Activated CD8-positive, alpha-beta memory T cell treated with anti-CD3 and anti-CD28 coated beads, Interleukin-2, amount 50 U/mL, for 1 hour (primary cell): ENCODE measurements around the gene TCP11.
A peak's percentile ranks its signal among the peaks of the same experiment; 100 is the strongest.
"Not testable (repeated sequence)": the region's sequence is repeated elsewhere in the genome, so short reads cannot be mapped to it uniquely, and the experiment has no call there.

Experiments
- DNase-seq: peaks from one replicate; pipeline ENCODE4 v3.0.0-alpha.2; 2020; ENCODE audit errors: extremely low read depth

The TCP11 gene

DNA sequence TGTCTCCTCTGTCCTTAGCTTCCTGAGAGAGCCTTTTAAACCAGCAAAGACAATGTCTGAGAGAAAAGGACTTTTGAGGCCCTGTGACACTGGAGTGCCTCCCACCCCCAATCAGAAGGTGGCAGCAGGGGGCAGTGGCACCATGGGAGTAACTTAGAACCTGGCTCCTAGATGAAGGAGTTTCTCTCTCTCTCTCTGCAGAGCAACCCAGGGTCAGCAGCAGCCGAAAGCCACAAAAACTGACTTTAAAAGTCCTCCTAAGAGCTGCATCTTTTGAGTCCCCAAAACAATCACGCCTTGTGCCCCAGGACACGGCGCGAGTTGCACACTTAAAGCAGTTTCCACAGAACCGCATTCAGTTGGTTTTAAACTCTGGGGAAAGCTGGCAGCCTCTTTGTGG lies 5.3 kb upstream of the TCP11 start:
- no peak for DNase-seq

DNA sequence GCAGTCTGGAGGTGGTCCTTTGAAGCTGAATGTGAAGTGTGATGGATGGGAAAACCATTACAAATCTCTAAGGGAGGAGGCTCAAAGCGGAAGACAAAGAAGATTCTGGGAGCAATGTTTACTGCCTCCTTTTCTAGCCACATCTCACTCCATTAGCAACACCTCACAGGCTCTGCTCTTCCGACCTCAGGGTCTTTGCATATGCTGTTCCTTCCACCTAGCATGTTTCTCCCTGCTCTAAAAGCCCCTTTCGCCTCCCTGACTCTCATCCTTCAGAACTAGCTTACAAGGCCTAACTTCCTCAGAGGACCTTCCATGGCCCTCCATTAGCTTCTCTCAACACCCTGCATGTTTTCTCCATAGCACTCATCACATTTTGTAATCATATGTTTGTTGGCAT lies 4.6 kb upstream of the TCP11 start:
- no peak for DNase-seq

GRCh38 chr6:35142588-35143569 lies 1.7 kb upstream of the TCP11 start:
- no peak for DNase-seq

GRCh38 chr6:35140639-35141006 lies 516 bp downstream of the TCP11 start:
- DNase-seq = no peak

- peak; percentile 9 for DNase-seq
These were observed 1.1 kb downstream of the TCP11 start for GRCh38 chr6:35139924-35140638.

DNA sequence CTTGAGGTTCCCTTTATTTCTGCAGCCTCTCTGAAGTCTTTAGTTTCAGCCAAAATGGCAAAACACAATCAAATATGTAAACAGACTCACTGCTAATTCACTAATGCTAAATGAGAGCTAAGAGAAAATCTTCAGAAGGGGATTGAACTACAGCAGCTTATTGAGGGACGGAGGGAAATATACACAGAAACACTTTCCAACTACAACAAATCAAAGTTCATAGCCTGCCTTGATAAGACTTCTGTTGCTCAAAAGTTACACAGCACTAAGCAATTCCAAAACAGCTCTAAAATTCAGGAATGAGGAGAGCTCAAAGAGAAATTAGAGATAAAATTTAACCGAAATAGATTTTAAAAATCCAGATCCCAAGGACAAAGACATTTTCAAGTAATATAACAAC lies 1.7 kb downstream of the TCP11 start:
- no peak for DNase-seq

DNA sequence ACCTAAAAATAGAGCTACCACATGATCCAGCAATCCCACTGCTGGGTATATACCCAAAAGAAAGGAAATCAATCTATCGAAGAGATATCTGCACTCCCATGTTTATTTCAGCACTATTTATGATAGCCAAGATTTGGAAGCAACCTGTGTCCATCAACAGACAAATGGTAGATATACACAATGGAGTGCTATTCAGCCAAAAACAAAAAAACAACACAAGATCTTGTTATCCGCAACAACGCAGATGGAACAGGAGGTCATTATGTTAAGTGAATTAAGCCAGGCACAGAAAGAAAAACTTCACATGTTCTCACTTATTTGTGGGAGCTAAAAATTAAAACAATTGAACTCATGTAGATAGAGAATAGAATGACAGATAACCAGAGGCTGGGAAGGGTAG lies 2.9 kb downstream of the TCP11 start:
- not testable (repeated sequence) for DNase-seq

DNA sequence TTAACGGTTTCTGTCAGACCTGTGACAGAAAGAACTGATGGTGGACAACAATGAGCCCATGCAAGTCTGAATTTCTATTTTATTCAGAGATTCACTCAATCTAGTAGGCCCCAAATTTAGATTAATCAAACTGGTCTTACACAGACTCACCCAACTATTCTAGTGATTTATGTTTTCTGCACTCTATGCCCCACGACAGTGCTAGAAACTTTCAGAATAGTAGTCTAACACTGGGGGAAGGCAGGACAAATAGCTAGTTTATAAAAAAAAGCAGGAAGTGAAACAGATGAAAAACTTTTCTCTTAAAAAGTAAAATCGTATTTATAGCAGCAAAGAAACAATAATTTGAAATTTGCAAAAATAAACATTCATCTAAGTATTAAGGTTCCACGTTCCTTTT lies 5.0 kb downstream of the TCP11 start:
- no peak for DNase-seq

DNA sequence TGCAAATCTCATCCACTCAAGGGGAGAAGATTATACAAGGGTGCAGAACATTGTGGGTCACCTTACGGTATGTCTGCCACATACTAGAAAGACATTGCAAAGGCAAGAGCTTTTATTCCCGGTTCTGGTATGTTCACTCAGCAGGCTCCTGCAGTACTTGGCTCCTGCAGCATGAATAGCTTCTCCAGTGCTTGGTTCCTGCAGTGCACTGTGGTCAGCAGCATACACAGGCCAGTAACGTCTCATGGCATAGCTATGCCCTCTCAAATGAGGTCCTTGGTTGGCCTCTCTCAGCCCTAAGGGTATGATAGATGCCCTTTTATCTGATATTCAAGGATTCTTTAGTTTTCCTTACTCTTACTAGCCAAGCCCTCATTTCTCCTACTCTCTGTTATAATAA lies 12.6 kb downstream of the TCP11 start:
- DNase-seq = no peak

GRCh38 chr6:35128042-35128441 lies 13.1 kb downstream of the TCP11 start:
- DNase-seq = no peak

DNA sequence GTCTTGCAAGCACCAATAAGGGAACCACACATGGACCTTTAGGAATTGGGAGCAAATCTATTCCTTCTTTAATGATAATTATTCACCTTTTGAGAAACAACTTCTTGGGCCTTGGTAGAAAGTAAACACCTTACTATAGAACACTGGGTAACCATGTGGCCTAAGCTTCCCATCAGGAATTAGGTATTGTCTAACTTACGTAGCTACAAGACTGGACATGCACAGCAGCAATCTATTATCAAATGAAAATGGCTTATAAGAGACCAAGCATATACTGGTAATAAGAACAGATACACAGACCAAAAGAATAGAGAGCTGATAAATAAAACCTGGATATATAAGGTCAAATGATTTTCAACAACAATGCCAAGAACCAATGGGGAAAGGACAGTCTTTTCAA lies 16.8 kb downstream of the TCP11 start:
- no peak for DNase-seq

DNA sequence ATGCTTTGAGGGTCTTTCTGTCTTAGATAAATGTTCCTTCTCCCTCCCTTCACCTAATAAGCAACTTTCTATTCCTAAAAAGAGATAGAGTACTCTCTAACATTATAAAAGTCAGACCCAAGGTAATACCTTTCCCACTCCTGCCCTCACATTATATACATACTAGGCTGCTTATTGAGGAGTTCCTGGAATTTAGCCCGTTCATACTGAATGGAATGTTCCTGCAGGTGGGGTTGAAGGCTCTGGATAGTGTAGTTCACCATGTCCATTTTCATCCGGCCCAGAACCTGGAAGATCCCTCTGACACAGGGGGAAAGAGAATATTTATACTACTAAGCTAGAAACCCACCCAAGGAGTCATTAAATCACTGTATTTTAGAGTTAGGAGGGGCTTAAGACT lies 20.4 kb downstream of the TCP11 start:
- DNase-seq = no peak

DNA sequence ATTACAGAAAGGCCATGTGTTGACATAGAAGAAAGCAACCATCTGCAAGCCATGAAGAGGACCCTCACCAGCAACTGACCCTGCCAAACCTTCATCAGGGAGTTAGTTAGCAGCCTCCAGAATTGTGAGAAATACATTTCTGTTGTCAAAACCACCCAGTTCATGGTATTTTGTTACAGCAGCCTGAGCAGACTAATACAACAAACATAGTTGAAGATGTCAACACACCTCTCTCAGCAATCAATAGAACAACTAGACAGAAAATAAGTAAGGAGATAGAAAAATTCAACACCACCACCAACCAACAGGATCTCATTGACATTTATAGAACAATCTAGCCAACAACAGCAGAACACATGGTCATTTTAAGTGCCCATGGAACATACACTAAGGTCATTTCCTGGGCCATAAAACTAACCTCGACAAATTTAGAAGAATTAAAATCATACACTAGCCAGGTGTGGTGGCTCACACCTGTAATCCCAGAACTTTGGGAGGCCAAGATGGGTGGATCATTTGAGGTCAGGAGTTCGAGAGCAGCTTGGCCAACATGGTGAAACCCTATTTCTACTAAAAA lies 32.7 kb downstream of the TCP11 start:
- no peak for DNase-seq

DNA sequence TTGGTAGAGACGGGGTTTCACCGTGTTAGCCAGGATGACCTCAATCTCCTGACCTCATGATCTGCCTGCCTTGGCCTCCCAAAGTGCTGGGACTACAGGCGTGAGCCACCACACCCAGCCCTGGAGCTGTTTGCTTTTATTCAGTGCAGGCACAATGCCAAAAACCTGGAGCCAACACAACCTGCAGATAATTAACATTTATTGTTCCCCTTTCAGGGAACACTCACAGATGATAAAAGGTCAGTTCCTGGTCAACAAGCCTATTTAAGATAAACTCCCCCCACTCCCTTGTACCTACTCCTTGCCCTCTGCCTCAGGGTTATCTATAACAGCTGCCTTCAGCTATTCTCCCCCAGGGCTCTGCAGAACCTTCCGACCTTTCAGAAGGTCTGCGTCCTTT lies 33.4 kb downstream of the TCP11 start:
- DNase-seq = not testable (repeated sequence)

DNA sequence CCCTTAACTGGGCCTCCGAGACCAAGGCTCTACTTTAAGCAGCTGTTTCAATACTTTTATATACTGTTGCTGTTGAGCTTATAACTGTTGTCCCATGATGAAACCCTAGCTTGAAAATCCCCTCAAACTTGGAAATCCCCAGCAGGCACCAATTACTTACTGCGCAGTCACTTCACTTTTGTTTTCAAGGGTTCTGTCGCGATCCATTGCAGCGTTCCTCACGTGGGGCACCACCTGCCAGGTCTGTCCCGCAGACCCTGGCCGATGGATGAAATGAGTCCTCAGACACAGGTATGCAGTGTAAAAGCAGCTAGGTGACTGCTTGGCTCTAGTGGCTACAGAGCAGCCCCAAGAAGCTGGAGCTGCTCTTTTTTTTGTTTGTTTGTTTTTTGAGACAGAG lies 33.9 kb downstream of the TCP11 start:
- DNase-seq = not testable (repeated sequence)

DNA sequence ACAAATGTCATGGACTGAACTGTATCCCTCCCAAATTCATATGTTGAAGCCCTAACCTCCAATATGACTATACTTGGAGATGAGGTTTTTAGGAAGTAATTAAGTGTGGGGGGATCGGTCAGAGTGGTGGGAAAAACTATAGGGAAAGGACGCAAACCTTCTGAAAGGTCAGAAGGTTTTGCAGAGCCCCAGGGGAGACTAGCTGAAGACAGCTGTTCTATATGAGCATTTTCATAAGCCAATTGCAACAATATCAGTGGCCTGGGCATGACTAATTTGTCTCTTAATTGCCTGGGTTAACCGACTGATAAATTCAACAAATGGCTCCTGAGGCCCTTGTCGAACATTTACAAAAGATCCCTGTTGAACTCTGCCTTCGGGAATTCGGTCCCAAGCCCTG lies 35.1 kb downstream of the TCP11 start:
- not testable (repeated sequence) for DNase-seq

DNA sequence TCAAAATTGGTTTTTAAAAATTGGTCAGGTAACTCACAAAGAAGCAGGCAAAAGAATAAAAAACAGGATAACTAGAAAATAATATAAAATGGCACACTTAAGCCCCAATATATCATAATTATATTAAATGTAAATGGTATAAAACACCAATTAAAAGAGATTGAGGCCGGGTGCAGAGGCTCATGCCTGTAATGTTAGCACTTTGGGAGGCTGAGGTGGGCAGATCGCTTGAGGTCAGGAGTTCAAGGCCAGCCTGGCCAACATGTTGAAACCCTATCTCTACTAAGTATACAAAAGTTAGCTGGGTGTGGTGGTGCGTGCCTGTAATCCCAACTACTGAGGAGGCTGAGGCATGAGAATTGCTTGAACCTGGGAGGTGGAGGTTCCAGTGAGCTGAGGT lies 36.1 kb downstream of the TCP11 start:
- no peak for DNase-seq

DNA sequence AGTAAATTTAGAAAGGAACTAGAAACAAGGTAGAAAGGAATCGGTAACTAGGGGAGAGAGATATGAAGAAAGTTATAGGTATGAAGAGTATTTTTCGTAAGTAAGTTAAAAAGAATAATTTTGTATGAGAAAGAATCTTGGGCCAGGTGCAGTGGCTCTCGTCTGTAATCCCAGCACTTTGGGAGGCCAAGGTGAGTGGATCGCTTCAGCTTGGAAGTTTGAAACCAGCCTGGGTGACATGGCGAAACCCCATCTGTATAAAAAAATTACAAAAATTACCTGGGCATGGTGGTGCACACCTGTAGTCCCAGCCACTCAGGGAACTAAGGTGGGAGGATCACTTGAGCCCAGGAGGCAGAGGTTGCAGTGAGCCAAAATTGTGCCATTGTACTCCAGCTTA lies 42.0 kb downstream of the TCP11 start:
- DNase-seq = no peak

DNA sequence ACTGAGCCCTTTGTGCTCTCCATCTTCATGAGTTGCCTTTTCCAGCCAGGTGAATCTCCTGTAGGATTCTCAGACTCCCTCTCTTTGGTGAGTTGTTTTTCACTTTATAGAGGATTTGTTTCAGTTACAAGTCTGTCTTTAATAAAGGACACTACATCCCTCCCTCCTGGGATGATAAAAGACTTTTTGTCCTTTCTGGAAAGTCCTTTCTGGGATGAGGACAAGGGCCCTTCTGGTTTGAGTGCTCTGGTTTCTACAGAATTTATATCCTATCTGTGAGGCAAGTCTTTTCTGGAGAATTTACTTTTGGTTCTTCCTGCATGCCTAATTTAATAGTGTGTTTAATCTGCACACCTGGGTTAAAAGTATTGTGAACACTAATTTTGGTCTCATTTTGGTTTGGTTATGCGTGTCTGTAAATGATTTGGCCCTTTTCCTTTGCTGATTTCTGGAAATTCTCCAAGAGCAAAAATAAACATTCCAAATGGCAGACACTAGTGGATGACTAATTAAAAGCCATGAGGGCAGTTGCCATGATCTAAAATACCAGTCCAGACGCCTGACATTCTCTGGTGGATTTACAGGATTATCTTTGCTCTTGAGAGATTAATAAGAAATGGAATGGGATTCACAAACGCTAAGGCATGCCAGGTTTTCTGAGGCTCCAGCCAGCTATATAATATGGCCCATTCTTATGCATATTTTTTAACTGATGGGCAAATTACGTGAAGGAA lies 44.8 kb downstream of the TCP11 start:
- no peak for DNase-seq

- no peak for DNase-seq
These were observed 47.0 kb downstream of the TCP11 start for GRCh38 chr6:35094183-35094582.

- no peak for DNase-seq
These were observed 47.4 kb downstream of the TCP11 start for GRCh38 chr6:35093783-35094182.

DNA sequence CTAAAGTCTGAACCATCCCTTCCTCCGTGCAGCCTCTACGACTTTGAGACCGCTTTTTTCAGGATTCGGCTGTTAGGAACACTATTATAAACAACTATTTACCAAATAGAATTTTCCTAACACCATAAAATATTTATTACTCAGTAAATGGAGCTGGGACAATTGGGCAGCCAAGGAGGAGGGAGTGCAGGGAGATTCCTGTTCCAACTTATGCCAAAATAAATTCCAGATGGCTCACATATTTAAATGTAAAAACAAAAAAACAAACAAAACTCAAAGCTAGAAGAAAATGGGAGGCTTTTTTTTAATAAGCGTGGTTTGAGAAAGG lies 48.1 kb downstream of the TCP11 start:
- DNase-seq = no peak
